Globus pallidus (tissue), 1 donor: ENCODE results near the gene HAPLN1.

Source experiments
- DNase-seq: peaks from one replicate; pipeline ENCODE4 v3.0.0-alpha.2; 2015; ENCODE audit warnings: low spot score

Gene HAPLN1

GRCh38 chr5:83718195-83718825 is 2.3 kb downstream of the HAPLN1 start:
- DNase-seq: peak; percentile 71

GRCh38 chr5:83715236-83716065 is 5.2 kb downstream of the HAPLN1 start:
- no peak for DNase-seq

- no peak for DNase-seq
These were observed 5.8 kb downstream of the HAPLN1 start for GRCh38 chr5:83714810-83715209.

- DNase-seq: peak; percentile 37
These were observed 8.6 kb downstream of the HAPLN1 start for GRCh38 chr5:83711982-83712601.

- no peak for DNase-seq
These were observed 10.7 kb downstream of the HAPLN1 start for GRCh38 chr5:83709973-83710372.

GRCh38 chr5:83708170-83708569 is 12.5 kb downstream of the HAPLN1 start:
- no peak for DNase-seq

GRCh38 chr5:83703059-83703458 is 17.6 kb downstream of the HAPLN1 start:
- DNase-seq: no peak

GRCh38 chr5:83701886-83702285 is 18.8 kb downstream of the HAPLN1 start:
- DNase-seq: no peak

- DNase-seq: no peak
These were observed 30.8 kb downstream of the HAPLN1 start for GRCh38 chr5:83689881-83690280.

GRCh38 chr5:83688281-83688680 is 32.4 kb downstream of the HAPLN1 start:
- DNase-seq: peak; percentile 8

GRCh38 chr5:83687124-83687619 is 33.5 kb downstream of the HAPLN1 start:
- no peak for DNase-seq

- no peak for DNase-seq
These were observed 34.4 kb downstream of the HAPLN1 start for GRCh38 chr5:83686251-83686650.

GRCh38 chr5:83683836-83684235 is 36.8 kb downstream of the HAPLN1 start:
- DNase-seq: no peak

GRCh38 chr5:83672646-83673045 is 48.0 kb downstream of the HAPLN1 start:
- DNase-seq: no peak

GRCh38 chr5:83672158-83672557 is 48.5 kb downstream of the HAPLN1 start:
- no peak for DNase-seq

GRCh38 chr5:83665631-83666030 is 55.0 kb downstream of the HAPLN1 start:
- DNase-seq: no peak

- no peak for DNase-seq
These were observed 58.1 kb downstream of the HAPLN1 start for GRCh38 chr5:83662558-83662957.

GRCh38 chr5:83657807-83658525 is 62.7 kb downstream of the HAPLN1 start:
- DNase-seq: no peak

GRCh38 chr5:83654427-83654994 is 66.1 kb downstream of the HAPLN1 start:
- no peak for DNase-seq

GRCh38 chr5:83653669-83654068 is 67.0 kb downstream of the HAPLN1 start:
- DNase-seq: no peak

- DNase-seq: no peak
These were observed 74.7 kb downstream of the HAPLN1 start for GRCh38 chr5:83645936-83646335.

- DNase-seq: no peak
These were observed 76.4 kb downstream of the HAPLN1 start for GRCh38 chr5:83644301-83644700.
